RKO (cell line): ENCODE measurements around the gene S1PR1.

ENCODE experiments used
- DNase-seq: peaks from one replicate; pipeline ENCODE4 v3.0.0-alpha.2; 2016; ENCODE audit warnings: low spot score

S1PR1 gene

GRCh38 chr1:101280049-101280592 is 43.3 kb downstream of the S1PR1 start:
- DNase-seq: no peak

DNA sequence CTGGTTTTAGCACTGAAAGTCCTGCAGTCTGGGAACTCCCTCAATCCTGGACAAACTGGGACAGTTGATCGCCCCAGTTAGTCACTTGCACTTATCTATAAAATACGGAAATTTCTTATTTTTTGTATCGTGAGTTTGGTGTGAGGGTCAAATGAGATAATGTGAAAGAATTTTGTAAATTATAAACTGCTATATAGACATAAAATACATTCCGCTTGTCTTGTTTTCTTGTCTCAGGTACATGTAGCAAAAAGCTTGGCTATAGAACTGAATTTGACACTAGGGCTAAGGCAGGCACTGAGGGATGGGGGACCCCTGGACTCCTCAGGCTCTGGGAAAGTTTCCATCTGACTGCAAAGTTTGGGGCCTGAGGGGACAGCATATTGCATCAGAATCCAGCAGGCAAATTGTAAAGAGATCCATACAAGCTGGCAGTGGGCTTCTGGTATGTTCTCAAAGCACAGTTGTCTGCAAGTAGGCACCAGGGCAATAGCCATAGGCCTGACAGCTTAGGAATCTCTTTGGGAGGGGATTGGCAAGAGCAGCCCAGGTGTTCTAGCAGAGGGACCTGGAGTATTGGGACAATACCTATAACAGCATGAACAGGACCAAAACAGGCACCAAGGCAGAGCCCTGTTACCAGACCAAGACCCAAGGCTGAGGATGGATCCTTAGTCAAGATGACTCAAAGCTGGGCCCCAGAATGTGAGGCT is 44.3 kb downstream of the S1PR1 start:
- no peak for DNase-seq

GRCh38 chr1:101281751-101282150 is 44.9 kb downstream of the S1PR1 start:
- no peak for DNase-seq

DNA sequence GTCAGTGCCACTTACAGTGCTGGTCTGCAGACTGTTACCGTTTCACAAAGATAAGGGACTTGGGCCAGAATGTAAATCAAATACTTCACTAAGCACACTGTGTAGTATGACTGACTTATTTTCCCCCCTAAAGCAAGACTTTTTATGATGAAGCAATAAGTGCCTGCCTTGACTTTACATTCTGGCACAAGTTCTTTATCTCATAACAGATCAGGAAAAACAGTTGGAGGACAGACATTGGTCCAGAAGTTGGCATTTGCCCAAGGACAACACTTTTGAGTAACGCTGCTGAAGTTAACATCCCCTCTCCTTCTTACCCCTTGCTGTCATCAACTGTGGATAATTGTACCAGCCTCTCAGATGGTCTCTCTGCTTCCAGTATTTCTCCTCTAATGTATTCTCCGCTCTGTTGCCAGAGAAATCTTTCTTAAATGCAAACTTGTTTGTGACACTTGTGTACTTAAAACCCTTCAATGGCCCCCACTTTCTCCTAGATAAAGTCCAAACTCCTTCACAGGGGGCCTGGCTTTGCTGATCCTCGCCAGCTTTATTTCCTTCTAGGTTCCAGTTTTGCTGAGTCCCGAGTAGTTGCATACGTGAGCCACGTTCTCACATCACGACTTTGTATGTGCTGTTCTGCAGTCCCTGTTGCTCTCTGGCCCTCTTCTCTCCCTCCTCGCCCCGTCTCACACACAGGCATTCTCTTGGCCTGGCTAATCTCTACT is 45.7 kb downstream of the S1PR1 start:
- DNase-seq: no peak

DNA sequence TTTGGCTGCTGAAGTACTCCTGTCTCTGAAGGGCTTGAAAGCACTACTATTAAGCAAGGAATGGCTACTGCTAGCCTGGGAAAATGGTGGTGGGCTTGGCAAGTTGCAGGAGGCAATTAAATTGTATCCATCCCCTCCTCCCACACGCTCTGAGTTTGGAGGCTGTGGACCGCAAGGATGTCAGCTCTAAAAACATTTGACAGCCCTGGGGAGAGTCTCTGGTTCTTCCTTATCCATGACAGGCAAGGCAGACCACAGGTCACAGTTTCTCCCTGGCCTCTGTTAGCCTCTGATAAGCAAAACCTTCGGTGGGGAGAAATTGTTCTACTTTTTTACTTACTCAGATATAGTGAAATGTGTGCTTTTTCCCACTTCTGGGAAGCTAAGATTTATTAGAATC is 46.6 kb downstream of the S1PR1 start:
- no peak for DNase-seq

GRCh38 chr1:101284021-101284420 is 47.2 kb downstream of the S1PR1 start:
- DNase-seq: no peak

GRCh38 chr1:101284622-101285218 is 47.9 kb downstream of the S1PR1 start:
- DNase-seq: no peak

GRCh38 chr1:101285922-101286570 is 49.2 kb downstream of the S1PR1 start:
- no peak for DNase-seq

DNA sequence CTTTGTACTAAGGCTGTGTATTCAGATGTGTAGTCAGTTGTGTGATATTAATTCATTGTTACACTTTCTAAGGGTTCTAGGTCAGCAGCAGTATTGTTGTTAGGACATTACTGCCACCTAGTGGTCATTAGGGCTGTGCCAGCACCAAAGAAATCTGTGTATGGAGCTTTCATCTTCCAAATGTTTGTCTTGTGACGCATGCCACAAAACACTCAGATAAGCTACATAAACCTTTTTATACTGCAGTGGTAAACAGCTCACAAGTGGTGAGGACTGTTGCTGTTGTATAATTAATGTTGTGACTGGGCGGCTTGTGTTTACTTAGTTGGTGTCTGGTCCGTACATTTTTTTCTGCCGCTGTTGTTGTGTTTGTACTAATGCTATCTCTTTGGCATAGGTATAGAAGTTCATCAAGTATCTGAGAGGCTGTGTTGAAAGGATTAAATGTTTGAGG is 51.7 kb downstream of the S1PR1 start:
- peak; percentile 86 for DNase-seq

GRCh38 chr1:101290119-101290921 is 53.5 kb downstream of the S1PR1 start:
- DNase-seq: no peak
